ENCODE measurements around the gene ABCG1. TPM values are rescaled to one million over a fixed set of nuclear protein-coding genes. Genes with fewer than 3 reads are reported as not detected.
"Not testable (repeated sequence)": the region's sequence is repeated elsewhere in the genome, so short reads cannot be mapped to it uniquely, and the experiment has no call there.

Gene ABCG1
- total RNA-seq, 1 donor from 2014 or later, result 1.6 TPM

- DNase-seq (ENCODE audit: low spot score), result no peak
- Mint-ChIP-seq H3K36me3 (ENCODE audit: low read depth) (no peaks in the 10 kb centered on the region), H3K27me3 (ENCODE audit: low read depth) (peaks cover 16% of the 10 kb centered on the region), H3K27ac (ENCODE audit: unreplicated experiment) (no peak overlapping the region), H3K4me3 (ENCODE audit: unreplicated experiment) (no peak overlapping the region), H3K4me1 (ENCODE audit: low read depth) (peaks cover 11% of the 10 kb centered on the region), H3K9me3 (ENCODE audit: low read depth) (peaks cover 7% of the 10 kb centered on the region)
- no peak for TF ChIP-seq CTCF (IDR thresholded peaks at IDR 0.05)
Measured at GRCh38 chr21:42174173-42174572, 44.8 kb upstream of the ABCG1 start.

GRCh38 chr21:42175110-42175710, 43.7 kb upstream of the ABCG1 start:
- Mint-ChIP-seq H3K36me3 (ENCODE audit: low read depth) (no peaks in the 10 kb centered on the region), H3K4me3 (ENCODE audit: unreplicated experiment) (no peak overlapping the region), H3K27ac (ENCODE audit: unreplicated experiment) (no peak overlapping the region), H3K4me1 (ENCODE audit: low read depth) (peaks cover 11% of the 10 kb centered on the region), H3K27me3 (ENCODE audit: low read depth) (peaks cover 20% of the 10 kb centered on the region), H3K9me3 (ENCODE audit: low read depth) (peaks cover under 1% of the 10 kb centered on the region)
- DNase-seq (ENCODE audit: low spot score), result no peak
- no peak for TF ChIP-seq CTCF (IDR thresholded peaks at IDR 0.05)

GRCh38 chr21:42176859-42177258, 42.1 kb upstream of the ABCG1 start:
- H3K4me1 Mint-ChIP-seq (ENCODE audit: low read depth), result peaks cover 11% of the 10 kb centered on the region
- no peak for TF ChIP-seq CTCF (IDR thresholded peaks at IDR 0.05)
- no peaks in the 10 kb centered on the region for H3K36me3 Mint-ChIP-seq (ENCODE audit: low read depth)
- DNase-seq (ENCODE audit: low spot score), result no peak
- H3K27me3 Mint-ChIP-seq (ENCODE audit: low read depth), result peaks cover 23% of the 10 kb centered on the region
- H3K9me3 Mint-ChIP-seq (ENCODE audit: low read depth), result no peaks in the 10 kb centered on the region
- no peak overlapping the region for H3K4me3 Mint-ChIP-seq (ENCODE audit: unreplicated experiment)
- H3K27ac Mint-ChIP-seq (ENCODE audit: unreplicated experiment), result peak overlapping the region; percentile 45

GRCh38 chr21:42179316-42179715, 39.6 kb upstream of the ABCG1 start:
- Mint-ChIP-seq H3K27ac (ENCODE audit: unreplicated experiment) (no peak overlapping the region), H3K36me3 (ENCODE audit: low read depth) (no peaks in the 10 kb centered on the region), H3K27me3 (ENCODE audit: low read depth) (peaks cover 20% of the 10 kb centered on the region), H3K4me3 (ENCODE audit: unreplicated experiment) (no peak overlapping the region), H3K4me1 (ENCODE audit: low read depth) (peaks cover 11% of the 10 kb centered on the region), H3K9me3 (ENCODE audit: low read depth) (no peaks in the 10 kb centered on the region)
- DNase-seq (ENCODE audit: low spot score), result no peak
- no peak for TF ChIP-seq CTCF (IDR thresholded peaks at IDR 0.05)

GRCh38 chr21:42180001-42180400, 38.9 kb upstream of the ABCG1 start:
- Mint-ChIP-seq H3K27me3 (ENCODE audit: low read depth) (peaks cover 20% of the 10 kb centered on the region), H3K4me1 (ENCODE audit: low read depth) (peaks cover 11% of the 10 kb centered on the region)
- not testable (repeated sequence) for H3K9me3 Mint-ChIP-seq (ENCODE audit: low read depth); H3K36me3 Mint-ChIP-seq (ENCODE audit: low read depth); H3K4me3 Mint-ChIP-seq (ENCODE audit: unreplicated experiment); DNase-seq (ENCODE audit: low spot score); H3K27ac Mint-ChIP-seq (ENCODE audit: unreplicated experiment)

GRCh38 chr21:42182713-42183371, 36.1 kb upstream of the ABCG1 start:
- no peaks in the 10 kb centered on the region for H3K9me3 Mint-ChIP-seq (ENCODE audit: low read depth)
- H3K4me1 Mint-ChIP-seq (ENCODE audit: low read depth), result no peaks in the 10 kb centered on the region
- peaks cover 15% of the 10 kb centered on the region for H3K27me3 Mint-ChIP-seq (ENCODE audit: low read depth)
- DNase-seq (ENCODE audit: low spot score), result no peak
- no peak overlapping the region for H3K27ac Mint-ChIP-seq (ENCODE audit: unreplicated experiment)
- TF ChIP-seq CTCF (IDR thresholded peaks at IDR 0.05), result no peak
- no peaks in the 10 kb centered on the region for H3K36me3 Mint-ChIP-seq (ENCODE audit: low read depth)
- no peak overlapping the region for H3K4me3 Mint-ChIP-seq (ENCODE audit: unreplicated experiment)

Data from chondrocyte (in vitro differentiated cells).